AML-193 (cell line): ENCODE results near the gene ICAM2.
"Not testable (repeated sequence)": the region's sequence is repeated elsewhere in the genome, so short reads cannot be mapped to it uniquely, and the experiment has no call there.

Experiments
- DNase-seq, 2 experiments: peaks; one replicate each; lab custom pipeline; 2025; lab: John Stamatoyannopoulos, UW

Gene ICAM2

DNA sequence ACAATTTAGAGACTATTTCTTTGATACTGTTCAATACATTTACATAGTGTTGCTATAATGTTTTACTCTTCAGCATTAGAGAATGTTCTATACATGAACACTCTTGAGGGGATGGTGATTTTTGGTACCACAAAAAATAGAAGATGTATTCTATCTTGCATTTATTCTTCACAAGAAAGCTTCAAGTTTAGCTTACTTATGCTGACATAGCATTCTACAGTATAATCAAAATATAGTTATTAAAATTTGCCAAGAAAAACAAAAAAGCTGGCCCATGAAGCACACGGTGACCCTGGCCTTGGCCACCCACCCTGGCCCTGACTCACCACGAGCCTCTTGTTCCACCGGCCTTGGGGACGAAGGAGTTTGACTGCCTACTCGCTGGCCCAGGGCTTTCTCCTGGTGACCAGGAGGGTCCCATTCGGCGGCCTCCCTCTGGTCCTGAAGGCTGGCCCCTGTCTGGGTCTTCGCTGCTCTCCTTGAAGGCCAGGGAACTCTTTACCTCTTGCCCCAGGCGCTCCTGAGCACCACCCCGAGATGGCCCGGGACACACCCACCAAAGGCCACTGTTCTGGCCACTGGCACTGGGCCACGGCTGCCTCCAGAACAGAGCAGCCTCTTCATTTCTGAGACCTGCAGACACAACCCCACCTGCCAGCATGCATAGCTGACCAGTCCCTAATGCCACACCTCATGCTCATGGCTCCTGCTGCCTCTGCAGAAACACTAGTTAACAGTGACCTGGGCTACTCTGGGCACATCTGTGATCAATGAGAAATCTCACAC, 22.5 kb upstream of the ICAM2 start:
- no peak for DNase-seq

DNA sequence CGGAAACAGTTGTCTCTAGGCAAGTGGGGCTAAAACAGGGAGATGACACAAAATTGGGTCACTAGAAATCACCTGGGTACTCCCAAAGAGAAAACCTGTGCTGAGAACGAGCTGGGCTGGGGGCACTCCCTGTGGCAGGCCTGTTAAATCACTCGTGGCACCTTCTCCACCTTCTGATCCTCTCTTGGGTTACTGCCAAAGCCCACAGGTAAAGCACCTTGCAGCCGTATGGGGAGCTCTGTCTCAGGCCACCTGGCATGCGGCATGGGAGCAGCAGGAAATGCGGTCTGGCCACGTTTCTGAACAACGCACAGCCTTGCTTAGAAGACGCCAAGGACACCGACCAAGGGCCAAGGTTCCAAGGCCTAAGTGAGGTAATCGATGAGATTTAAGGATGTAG, 21.5 kb upstream of the ICAM2 start:
- DNase-seq = no peak

DNA sequence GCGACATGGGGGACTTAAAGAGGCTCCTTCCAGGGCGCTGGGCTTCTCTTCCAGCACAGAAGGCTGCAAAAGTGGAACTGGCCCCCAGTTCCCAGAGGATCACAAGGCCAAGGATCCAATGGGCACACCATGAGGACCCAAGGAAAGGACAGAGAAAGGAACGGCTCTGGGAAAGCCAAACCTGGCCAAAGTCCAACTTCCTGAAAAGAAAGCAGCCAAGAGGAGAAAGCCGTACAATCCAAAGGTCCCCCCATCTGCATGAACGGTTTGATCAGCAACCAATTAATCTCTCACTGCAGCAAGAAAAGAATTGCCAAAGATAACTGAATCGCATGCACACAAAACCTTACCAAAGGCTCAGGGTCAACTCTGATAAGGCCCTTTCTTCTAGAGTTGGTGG, 19.8 kb upstream of the ICAM2 start:
- no peak for DNase-seq

DNA sequence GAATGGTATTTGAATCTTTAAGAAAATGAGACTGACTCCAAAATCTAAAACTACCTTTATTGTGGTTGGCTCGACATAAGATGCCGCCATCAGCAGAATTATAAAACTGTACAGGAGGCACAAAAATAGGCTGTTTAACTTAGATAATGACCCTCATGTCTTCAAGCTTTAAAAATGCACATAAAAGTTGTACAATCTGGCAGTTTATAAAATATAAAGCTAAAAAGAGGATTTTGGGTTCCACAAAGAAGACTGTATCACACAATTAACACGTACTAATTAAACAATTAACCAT, 18.6 kb upstream of the ICAM2 start:
- no peak for DNase-seq

DNA sequence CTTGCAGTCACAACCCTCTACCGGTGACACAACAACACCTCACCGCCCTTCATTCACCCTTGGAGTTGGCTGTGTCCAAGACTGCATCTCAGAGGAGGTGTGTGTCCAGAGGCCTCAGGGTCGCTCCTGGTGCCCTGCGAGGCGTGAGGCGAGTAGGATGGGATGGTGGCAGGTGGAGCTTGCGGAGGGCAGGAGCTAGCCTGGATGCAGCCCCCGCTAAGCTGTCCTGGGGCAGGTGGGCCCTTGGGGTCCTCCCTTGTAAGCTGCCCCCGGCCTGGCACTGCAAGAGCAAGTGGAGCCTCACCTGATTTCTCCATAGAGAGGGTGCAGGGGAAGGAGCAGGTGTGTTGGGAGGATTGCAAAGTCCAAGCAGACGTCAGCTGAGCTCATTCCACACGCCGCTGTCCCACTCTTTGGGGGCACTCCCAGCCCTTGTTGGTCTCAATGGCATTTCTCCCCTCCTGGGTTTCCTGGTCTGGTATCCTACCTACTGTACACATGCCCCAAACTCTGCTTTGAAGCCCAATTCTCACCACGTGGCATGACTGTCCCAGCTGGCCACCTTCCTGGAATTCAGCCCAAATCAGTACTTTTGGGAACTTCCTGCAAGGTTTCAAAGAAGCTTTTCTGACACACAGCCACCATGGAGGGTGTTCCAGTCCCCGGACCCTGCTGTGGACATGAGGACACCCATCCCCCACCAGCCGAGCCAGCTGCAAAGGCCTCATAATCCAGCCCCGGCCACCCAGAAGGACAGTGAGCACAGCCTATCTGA, 18.1 kb upstream of the ICAM2 start:
- DNase-seq = no peak

DNA sequence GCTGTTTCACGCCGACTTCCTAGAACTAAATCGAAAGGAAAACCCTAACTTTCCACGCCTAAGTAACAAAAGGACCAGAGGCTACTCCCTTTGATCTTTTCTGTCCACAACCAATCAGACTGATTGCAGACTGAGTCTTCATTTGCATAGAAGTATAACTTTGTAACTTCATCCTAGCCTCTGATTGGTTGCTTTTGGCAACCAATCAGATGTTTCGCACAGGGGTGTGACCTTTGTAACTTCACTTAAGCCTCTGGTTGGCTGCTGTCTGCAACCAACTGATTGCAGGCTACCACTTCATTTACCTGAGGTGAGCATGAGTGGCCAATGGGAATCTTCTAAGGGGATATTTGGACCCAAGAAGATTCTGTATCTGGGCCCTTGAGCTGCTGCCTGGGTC, 17.4 kb upstream of the ICAM2 start:
- no peak for DNase-seq

DNA sequence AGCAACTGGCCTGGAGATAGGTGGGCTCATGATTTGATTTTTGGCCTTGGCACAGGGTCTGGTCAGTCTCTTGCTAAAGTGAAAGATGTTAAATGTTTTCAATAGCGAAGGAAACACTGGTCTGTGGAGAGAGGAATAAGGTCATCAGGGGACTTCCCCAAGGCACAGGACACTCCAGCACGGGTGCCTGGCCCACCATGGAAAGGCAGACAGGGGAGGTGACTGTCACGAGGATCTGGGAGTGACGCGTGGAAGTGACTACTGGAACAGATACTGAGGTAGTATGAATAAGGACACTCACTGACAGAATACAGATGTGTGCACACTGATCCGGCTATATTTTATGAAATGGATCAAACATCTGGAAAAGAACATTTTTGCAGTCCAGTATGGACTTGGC, 16.7 kb upstream of the ICAM2 start:
- DNase-seq = no peak

DNA sequence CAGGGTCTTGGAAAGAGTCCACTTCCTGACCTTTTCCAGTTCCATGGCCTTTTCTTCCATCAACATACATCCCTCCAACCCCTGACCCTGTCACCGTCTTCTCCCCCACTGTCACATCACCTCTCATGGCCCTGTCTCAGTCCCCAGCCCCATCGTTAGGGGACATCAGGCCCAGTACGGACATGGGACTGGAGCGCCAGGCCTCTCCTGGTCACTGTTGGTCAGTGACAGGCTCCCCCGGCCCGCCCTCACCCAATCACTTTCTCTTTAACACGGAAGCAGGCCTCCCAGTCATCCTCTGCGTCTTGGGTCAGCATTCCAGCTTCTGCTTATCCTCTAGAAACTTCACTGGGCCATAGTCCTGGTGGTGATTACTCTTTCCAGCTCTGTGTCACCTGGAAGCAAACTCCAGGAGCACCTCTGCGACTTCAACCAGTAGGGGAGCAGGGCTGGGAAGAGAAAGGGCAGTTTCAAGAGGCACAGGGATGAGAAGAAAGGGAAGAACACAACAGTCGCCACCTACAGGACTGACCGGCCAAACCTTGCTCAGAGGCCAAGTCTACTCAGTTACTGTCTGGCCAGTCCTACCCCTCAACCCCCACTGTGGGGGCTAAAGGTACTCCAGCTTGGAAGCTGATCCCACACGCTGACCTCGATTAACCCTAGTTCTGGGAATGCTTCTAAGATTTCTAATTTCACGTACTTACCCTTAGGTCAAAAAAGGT, 15.9 kb upstream of the ICAM2 start:
- peak in 1 of 2 experiments; percentile 16 for DNase-seq

DNA sequence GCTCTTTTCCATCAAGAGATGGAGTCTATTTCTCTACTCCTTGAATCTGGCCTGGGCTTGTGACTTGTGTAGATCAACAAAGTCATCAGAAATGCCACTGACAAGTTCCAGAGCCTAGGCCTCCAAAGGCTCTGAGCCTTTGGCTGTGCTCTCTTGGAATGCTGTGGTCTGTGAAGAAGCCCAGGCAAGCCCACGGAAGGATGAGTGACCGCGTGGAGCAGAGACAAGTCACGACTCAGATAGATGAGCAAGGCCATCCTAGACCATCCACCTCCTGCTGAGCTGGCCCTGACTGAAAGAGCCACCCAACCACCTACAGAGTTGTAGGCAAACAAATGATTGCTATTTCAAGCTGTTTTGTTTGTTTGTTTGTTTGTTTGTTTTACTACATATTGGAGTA, 11.6 kb upstream of the ICAM2 start:
- DNase-seq = no peak

DNA sequence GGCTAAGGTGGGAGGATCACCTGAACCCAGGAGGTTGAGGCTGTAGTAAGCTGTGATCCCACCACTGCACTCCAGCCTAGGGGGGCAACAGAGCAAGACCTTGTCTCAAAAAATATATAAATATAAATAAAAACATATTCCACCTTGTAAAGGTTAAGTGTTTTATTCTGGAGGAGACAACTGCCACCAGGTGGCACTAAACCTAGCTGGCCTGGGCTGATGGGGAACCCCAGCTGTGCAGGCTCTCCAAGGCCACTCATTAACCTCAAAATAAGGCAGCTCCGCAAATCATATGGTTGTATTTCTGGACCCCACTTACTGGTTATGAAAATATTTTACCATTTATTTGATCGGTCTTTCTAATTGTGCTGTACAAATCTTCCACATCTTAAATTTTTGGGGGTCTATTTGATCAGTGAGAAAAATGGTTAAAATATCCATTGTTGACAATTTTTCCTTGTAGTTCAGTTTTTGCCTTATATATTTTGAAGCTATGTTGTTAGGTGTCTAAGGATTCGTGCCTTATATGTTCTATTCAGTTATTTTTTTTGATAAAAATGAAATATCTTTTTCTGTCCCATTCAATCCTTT, 8.5 kb upstream of the ICAM2 start:
- peak; percentile 59 to 71 for DNase-seq

DNA sequence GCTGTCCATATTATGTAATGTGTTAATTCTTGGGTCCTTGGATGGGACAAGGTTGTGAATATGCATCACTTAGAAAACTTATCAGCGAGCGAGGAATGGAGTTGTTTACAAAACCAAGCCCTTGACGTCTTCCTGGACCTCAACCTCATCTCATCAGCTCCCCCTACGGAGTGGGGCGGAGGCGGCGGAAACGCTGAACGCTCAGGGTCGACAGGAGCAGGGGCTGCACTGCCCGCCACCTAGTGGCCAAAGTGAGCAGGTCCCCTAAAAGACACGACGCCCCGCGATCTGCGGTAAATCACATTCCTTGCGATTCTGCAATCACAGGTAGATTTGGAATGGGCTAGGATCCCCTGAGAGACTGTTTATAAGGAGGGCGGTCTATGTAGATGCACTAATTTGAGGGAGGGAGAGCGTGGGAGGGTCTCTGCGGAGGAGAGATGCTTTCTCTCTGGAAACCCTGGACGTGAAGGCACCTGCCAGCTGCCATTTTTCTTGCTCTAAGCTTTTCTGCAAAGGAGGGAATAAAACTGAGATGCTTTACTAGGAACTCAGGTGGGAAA, 5.4 kb upstream of the ICAM2 start:
- peak; percentile 79 to 90 for DNase-seq

DNA sequence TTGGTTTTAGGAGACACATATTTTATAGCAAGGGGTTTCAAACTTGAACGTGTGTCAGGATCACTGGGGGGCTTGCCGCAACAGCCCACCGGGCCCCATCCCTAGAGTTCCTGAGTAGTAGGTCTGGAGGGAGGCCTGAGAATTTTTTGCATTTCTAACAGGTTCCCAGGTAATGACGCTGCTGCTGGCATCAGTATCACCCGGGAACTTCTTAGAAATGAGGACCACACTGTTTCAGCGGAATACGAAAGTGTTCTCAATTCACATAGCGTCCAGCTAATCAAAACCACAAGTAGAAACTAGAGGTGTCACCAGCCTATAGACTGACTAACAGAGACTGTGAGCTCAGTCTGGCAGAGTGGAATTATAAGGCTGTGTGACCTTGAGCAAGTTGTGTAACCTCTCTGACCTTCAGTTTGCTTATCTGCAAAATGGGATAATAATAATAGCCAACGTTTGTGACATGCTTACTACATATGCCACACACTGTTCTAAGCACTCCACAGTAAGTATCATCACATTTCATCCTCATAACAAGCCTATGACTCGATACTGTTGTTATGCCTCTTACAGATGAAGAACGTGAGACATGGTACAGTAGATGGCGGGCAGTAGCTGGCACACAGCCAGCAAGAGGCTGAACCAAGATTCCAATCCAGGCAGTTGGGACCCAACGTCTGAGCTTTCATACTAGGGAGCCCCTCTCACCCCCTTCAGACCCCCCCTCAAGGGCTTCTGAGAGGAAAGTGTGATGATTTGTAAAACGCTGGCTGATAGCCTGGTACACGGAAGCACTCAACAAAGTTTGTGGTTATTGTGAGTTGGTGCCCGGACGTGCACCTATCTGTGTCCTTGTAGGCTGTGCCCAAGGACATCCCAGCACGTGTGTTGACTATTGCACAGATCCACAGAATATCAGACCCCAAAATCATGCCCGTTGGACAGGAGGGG, 4.6 kb upstream of the ICAM2 start:
- no peak for DNase-seq

DNA sequence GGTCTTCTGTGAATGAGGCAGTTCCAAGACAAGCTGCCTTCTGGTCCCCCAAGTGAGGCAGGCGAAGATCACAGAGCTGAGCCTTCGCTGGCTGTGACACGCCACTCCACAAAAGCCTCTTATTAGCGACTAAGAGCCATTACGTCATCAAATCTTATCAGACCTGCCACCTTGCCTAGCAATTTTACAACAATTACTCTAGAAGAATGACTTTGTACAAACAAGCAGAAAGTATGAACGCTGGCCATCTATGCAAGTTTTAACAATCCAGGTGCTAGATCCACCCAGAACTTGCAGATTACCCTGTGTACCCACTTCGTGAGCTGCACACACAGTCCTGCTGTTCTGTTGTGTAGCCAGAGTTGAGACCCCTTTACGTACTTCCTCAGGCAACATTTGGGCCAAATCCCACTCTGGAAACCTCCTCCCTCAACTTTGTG, 3.8 kb upstream of the ICAM2 start:
- DNase-seq = no peak

DNA sequence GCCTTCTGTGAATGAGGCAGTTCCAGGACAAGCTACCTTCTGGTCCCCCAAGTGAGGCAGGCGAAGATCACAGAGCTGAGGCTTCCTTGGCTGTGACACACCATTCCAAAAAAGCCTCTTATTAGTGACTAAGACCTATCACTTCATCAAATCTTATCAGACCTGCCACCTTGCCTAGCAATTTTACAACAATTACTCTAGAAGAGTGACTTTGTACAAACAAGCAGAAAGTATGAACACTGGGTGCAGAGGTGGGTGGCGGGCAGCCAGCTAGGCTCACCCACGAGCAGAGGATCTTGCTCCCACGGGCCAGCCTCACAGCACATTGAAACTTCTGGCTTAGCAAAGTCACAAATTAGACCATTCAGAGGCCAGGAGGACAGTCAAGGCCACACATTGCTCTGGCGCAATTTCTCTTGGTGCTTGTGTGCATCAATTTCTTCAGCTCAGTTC, 2.2 kb upstream of the ICAM2 start:
- DNase-seq = no peak

DNA sequence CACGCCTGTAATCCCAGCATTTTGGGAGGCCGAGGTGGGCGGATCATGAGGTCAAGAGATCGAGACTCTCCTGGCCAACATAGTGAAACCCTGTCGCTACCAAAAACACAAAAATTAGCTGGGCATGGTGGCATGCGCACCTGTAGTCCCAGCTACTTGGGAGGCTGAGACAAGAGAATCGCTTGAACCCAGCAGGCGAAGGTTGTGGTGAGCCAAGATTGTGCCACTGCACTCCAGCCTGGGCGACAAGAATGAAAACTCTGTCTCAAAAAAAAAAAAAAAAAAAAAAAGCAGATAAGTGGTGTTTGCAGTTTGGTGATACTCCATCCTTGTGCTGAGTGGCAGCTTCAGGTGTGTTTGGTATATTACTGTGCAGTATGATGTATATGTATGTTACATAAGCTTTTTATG, 877 bp downstream of the ICAM2 start:
- DNase-seq = not testable (repeated sequence)

DNA sequence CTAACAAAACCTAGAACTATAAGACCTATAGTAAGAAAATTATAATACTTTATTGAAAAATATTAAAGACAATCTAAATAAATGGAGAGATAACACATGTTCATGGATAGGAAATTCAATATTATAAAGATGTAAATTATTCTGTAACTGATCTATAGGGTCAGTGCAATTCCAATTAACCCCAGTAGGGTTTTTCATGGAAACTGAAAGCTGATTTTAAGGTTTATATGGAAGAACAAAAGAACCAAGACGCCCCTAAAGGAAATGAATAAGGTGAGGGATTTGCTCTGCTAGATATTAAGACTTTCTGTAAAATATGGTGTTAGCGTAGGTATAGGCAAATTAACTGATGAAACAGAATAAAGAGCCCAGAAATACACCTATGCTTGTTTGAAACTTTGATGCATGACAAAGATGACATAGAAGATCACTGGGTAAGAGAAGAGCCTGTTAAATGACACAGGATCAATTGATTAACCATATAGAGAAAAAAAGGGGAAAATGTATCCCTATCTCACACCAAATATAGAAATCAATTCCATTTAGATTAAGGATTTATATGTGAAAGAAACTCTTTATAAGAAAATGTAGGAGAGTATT, 3.0 kb downstream of the ICAM2 start:
- peak; percentile 6 to 48 for DNase-seq

DNA sequence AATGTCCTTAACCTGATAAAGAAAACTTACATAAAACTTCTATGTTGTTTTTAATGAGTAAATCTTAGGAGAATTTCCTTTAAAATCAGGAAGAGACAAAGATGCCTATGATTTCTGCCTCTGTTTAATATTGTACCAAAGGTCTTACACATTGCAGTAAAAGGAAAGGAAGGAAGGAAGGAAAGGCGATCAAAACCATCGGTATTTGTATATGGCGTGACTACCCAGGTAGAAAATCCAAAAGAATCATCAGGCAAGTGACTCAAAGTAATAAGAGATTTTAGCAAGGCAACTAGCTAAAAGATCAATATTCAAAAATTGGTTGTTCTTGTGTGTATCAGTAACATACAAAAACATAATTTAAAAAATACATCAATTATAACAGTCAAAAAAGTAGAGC, 3.5 kb downstream of the ICAM2 start:
- no peak for DNase-seq

DNA sequence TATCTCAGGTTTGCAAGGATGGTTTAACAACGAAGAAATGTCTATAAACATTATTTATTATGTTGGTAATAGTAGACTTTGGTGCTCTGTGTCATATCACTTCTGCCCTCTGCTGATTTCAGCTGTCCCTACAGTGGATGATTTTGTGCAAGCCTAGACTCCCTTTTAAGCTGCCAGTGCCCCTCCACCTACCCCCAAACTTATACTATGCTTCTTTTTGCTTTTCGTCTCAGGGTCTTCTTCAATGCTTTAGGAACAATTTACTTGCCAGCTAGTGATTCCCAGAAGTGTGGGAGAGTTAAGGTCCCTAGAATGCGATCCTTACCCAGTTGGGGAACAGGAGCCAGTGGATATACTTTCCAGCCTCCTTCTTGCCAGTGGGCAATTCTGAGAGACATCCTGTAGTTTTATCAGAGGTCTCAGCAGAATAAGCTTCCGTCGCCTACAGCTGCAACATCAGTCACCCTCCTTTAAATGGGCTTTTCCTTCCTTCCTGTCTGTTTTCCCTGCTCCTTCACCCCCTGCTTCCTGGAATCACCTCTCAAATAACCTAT, 4.1 kb downstream of the ICAM2 start:
- DNase-seq = peak; percentile 22 to 23

DNA sequence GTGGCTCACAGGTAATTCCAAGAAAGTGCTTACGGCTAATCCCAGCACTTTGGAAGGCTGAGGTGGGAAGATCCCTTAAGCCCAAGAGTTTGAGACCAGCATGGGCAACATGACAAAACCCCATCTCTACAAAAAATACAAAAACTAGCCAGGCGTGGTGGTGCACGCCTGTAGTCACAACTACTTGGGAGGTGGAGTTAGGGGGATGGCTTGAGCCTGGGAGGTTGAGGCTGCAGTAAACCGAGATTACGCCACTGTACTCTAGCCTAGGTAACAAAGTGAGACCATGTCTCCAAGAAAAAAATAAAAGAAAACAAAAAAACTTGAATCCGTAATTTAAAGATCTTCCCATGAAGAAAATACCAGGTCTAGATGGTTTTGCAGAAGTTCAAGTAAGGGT, 5.0 kb downstream of the ICAM2 start:
- DNase-seq = no peak
